ENCODE measurements around the gene PIMREG. TPM values are rescaled to one million over a fixed set of nuclear protein-coding genes. Genes with fewer than 3 reads are reported as not detected.

PIMREG gene
- total RNA-seq, 1 donor from 2014 or later: 9.1 TPM

GRCh38 chr17:6472517-6472916 is 28.3 kb downstream of the PIMREG start:
- no peak for DNase-seq (ENCODE audit: low spot score)
- Mint-ChIP-seq H3K4me3 (ENCODE audit: unreplicated experiment) (no peak overlapping the region), H3K27me3 (ENCODE audit: unreplicated experiment) (peaks cover 9% of the 10 kb centered on the region), H3K36me3 (ENCODE audit: low read depth, unreplicated experiment) (peaks cover 4% of the 10 kb centered on the region), H3K27ac (ENCODE audit: unreplicated experiment) (no peak overlapping the region), H3K4me1 (ENCODE audit: unreplicated experiment) (peaks cover 10% of the 10 kb centered on the region), H3K9me3 (ENCODE audit: unreplicated experiment) (no peaks in the 10 kb centered on the region)
- TF ChIP-seq CTCF (IDR thresholded peaks at IDR 0.05; ENCODE audit: unreplicated experiment): no peak

GRCh38 chr17:6473128-6473767 is 29.0 kb downstream of the PIMREG start:
- Mint-ChIP-seq H3K27me3 (ENCODE audit: unreplicated experiment) (peaks cover 9% of the 10 kb centered on the region), H3K36me3 (ENCODE audit: low read depth, unreplicated experiment) (peaks cover 4% of the 10 kb centered on the region), H3K27ac (ENCODE audit: unreplicated experiment) (no peak overlapping the region), H3K9me3 (ENCODE audit: unreplicated experiment) (no peaks in the 10 kb centered on the region), H3K4me1 (ENCODE audit: unreplicated experiment) (peaks cover 10% of the 10 kb centered on the region), H3K4me3 (ENCODE audit: unreplicated experiment) (no peak overlapping the region)
- DNase-seq (ENCODE audit: low spot score): peak; percentile 88
- peak; percentile 93 for TF ChIP-seq CTCF (IDR thresholded peaks at IDR 0.05; ENCODE audit: unreplicated experiment)

- Mint-ChIP-seq H3K4me3 (ENCODE audit: unreplicated experiment) (no peak overlapping the region), H3K27me3 (ENCODE audit: unreplicated experiment) (peaks cover 6% of the 10 kb centered on the region), H3K36me3 (ENCODE audit: low read depth, unreplicated experiment) (peaks cover 4% of the 10 kb centered on the region), H3K9me3 (ENCODE audit: unreplicated experiment) (no peaks in the 10 kb centered on the region), H3K4me1 (ENCODE audit: unreplicated experiment) (peaks cover 10% of the 10 kb centered on the region), H3K27ac (ENCODE audit: unreplicated experiment) (no peak overlapping the region)
- no peak for DNase-seq (ENCODE audit: low spot score)
- no peak for TF ChIP-seq CTCF (IDR thresholded peaks at IDR 0.05; ENCODE audit: unreplicated experiment)
Observed at GRCh38 chr17:6474376-6474775, 30.1 kb downstream of the PIMREG start.

- Mint-ChIP-seq H3K4me1 (ENCODE audit: unreplicated experiment) (peaks cover 6% of the 10 kb centered on the region), H3K36me3 (ENCODE audit: low read depth, unreplicated experiment) (peaks cover 4% of the 10 kb centered on the region), H3K27ac (ENCODE audit: unreplicated experiment) (no peak overlapping the region), H3K4me3 (ENCODE audit: unreplicated experiment) (no peak overlapping the region), H3K9me3 (ENCODE audit: unreplicated experiment) (no peaks in the 10 kb centered on the region), H3K27me3 (ENCODE audit: unreplicated experiment) (peaks cover 4% of the 10 kb centered on the region)
- no peak for DNase-seq (ENCODE audit: low spot score)
- no peak for TF ChIP-seq CTCF (IDR thresholded peaks at IDR 0.05; ENCODE audit: unreplicated experiment)
Observed at GRCh38 chr17:6474906-6475305, 30.7 kb downstream of the PIMREG start.

GRCh38 chr17:6475411-6475810 is 31.2 kb downstream of the PIMREG start:
- no peak for DNase-seq (ENCODE audit: low spot score)
- peaks cover 4% of the 10 kb centered on the region for H3K36me3 Mint-ChIP-seq (ENCODE audit: low read depth, unreplicated experiment)
- peaks cover 6% of the 10 kb centered on the region for H3K4me1 Mint-ChIP-seq (ENCODE audit: unreplicated experiment)
- peaks cover 1% of the 10 kb centered on the region for H3K27me3 Mint-ChIP-seq (ENCODE audit: unreplicated experiment)
- no peak overlapping the region for H3K27ac Mint-ChIP-seq (ENCODE audit: unreplicated experiment)
- no peak overlapping the region for H3K4me3 Mint-ChIP-seq (ENCODE audit: unreplicated experiment)
- no peak for TF ChIP-seq CTCF (IDR thresholded peaks at IDR 0.05; ENCODE audit: unreplicated experiment)
- H3K9me3 Mint-ChIP-seq (ENCODE audit: unreplicated experiment): no peaks in the 10 kb centered on the region

Measured in endothelial cell (in vitro differentiated cells).